Adrenal gland (tissue), 12 donors: ENCODE results near the gene MOGAT3. TPM values are rescaled to one million over a fixed set of nuclear protein-coding genes. Genes with fewer than 3 reads are reported as not detected.

ENCODE experiments used
- DNase-seq, 7 donors: peaks; one replicate each; pipeline ENCODE4 v3.0.0-alpha.2; 2019 to 2020
- H3K27ac ChIP-seq, 5 donors: fragments of 200-600 bp; sonication (generic) in 4 of 5; 1 replicate in 3 of 5; 2 replicates in 2 of 5; pipeline versions ENCODE4 v1.5.1 to v1.8.0; 2016 to 2020; ENCODE audit warnings: mild to moderate bottlenecking in 1 of 5
- H3K27me3 ChIP-seq: fragments of 200-600 bp; 2 replicates; pipeline ENCODE4 v1.8.0; 2021
- H3K36me3 ChIP-seq, 2 donors: fragments of 200-600 bp; replicated peaks in 1 of 2; 1 replicate in 1 of 2; 2 replicates in 1 of 2; pipeline versions ENCODE4 v1.5.1 to v1.8.0; 2018 to 2022
- H3K4me1 ChIP-seq, 2 donors: fragments of 200-600 bp; replicated peaks in 1 of 2; 1 replicate in 1 of 2; 2 replicates in 1 of 2; pipeline versions ENCODE4 v1.5.1 to v1.8.0; 2018 to 2021
- H3K4me3 ChIP-seq, 4 donors: fragments of 200-600 bp; sonication (generic) in 3 of 4; one replicate each; pipeline ENCODE4 v1.5.1; 2016 to 2018
- H3K9me3 ChIP-seq, 3 donors: fragments of 200-600 bp; sonication (generic) in 1 of 3; replicated peaks in 1 of 3; 1 replicate in 2 of 3; 2 replicates in 1 of 3; pipeline versions ENCODE4 v1.5.1 to v1.8.0; 2016 to 2021
- POLR2A ChIP-seq, 2 donors: fragments of 450-650 bp; IDR thresholded peaks; one replicate each; pipeline ENCODE4 v1.6.1; 2017; ENCODE audit warnings: antibody characterized with exemption in 2 of 2, mild to moderate bottlenecking in 2 of 2, moderate library complexity in 1 of 2
- WGBS, 4 donors: extraction: QIAGEN DNeasy Blood & Tissue Kit in 2 of 4; methylation state at CpG; one replicate each; pipeline versions ENCODE4 v1.1.5 to v1.1.7; 2013 to 2017; 5-methylcytosine and 5-hydroxymethylcytosine counted together
- intact Hi-C, 2 donors: fragments of 100-400 bp; cut with DNase I; formaldehyde crosslinking; loops; one replicate each; pipeline versions ENCODE4 v1.14.1 to v1.15.0; 2022 to 2023
- microRNA-seq, 3 donors: library from miRNA; unstranded; fragments of <30 nt; microRNA quantifications; one replicate each; pipeline ENCODE4, GENCODE V29; 2017 to 2020
- polyA plus RNA-seq, 3 donors: library from polyadenylated mRNA; stranded (reverse); fragments of 200-250 nt in 2 of 3; fragments of 350-450 nt in 1 of 3; fragmentation: Illumina TruSeq in 1 of 3; extraction: RNeasy Lipid Tissue Mini Kit (QIAGEN cat#74804) in 1 of 3; gene quantifications; one replicate each; pipeline ENCODE4 v1.2.3, GENCODE V29; 2013 to 2014
- small RNA-seq, 2 donors: library from RNA; depleted of rRNA; stranded (forward); fragments of <200 nt; gene quantifications; one replicate each; pipeline ENCODE3, GENCODE V24; 2016
- total RNA-seq, 9 donors: library from RNA; depleted of rRNA in 4 of 9; stranded (reverse); fragments of >200 nt in 4 of 9; fragments of 120-200 nt in 1 of 9; fragmentation: NEBNext Ultra II Directional in 1 of 9; extraction: Animal tissue kit (Norgen Biotek cat#: 25700) in 1 of 9; gene quantifications; one replicate each; pipeline versions ENCODE4 v1.1.0 to v1.2.4, GENCODE V29; 2013 to 2023
- TF ChIP-seq, protein P1 (sequence below), 6 experiments: fragments of 450-650 bp in 4 of 6; fragments of 200-600 bp in 2 of 6; sonication (generic) in 1 of 6; IDR thresholded peaks; 1 replicate in 5 of 6; 2 replicates in 1 of 6; pipeline versions ENCODE4 v1.5.1 to v1.8.0; 2016 to 2021; ENCODE audit warnings: antibody characterized with exemption in 6 of 6, mild to moderate bottlenecking in 2 of 6, moderate library complexity in 1 of 6
- donor health status: healthy with polysubstance abuse.
- donor health status: Bipolar disorder and iron deficiency.
- donor health status: DM: yes; HTN: yes; CAD: no.
- donor health status: DM: no; HTN: no; CAD: no.
- donor health status: DM: no; HTN: no; CAD: no.
- donor health status: DM: yes; HTN: yes; CAD: no.

Gene MOGAT3
- total and polyA plus RNA-seq, 12 donors = not detected

DNA sequence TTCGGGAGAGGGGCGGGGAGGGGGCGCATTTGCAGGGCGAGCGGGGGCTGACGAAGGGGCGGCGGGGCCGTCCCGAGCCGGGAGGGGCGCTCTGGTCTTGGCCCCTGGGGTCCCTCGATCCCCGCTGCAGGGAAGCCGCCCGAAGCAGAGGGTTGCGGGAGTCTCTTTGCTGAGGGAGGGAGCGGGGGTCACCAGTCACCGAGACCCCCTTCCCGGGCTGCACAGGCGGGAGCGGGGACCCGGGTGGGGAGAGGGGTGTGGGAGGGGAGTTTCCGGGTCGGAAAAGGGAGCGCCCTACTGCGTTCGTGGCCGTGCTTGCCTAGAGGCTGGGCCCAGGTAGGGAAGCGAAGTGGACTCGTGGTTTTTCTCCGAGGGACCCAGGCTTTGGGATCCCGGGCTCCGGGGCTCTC, 46.1 kb downstream of the MOGAT3 start:
- Histone ChIP-seq H3K27ac (peak overlapping the region in 1 of 5 donors; percentile 23), H3K4me3 (peak overlapping the region; percentile 30 to 90 (median 57)), H3K36me3 (peaks cover 0 to 20% of the 10 kb centered on the region in 2 donors), H3K9me3 (no peaks in the 10 kb centered on the region), H3K4me1 (peaks cover 0 to 10% of the 10 kb centered on the region in 2 donors), H3K27me3 (no peaks in the 10 kb centered on the region)
- 0% methylated on average over 4 to 34 of the region's 34 CpGs for WGBS, 4 donors
- TF ChIP-seq, protein P1, sequence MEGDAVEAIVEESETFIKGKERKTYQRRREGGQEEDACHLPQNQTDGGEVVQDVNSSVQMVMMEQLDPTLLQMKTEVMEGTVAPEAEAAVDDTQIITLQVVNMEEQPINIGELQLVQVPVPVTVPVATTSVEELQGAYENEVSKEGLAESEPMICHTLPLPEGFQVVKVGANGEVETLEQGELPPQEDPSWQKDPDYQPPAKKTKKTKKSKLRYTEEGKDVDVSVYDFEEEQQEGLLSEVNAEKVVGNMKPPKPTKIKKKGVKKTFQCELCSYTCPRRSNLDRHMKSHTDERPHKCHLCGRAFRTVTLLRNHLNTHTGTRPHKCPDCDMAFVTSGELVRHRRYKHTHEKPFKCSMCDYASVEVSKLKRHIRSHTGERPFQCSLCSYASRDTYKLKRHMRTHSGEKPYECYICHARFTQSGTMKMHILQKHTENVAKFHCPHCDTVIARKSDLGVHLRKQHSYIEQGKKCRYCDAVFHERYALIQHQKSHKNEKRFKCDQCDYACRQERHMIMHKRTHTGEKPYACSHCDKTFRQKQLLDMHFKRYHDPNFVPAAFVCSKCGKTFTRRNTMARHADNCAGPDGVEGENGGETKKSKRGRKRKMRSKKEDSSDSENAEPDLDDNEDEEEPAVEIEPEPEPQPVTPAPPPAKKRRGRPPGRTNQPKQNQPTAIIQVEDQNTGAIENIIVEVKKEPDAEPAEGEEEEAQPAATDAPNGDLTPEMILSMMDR (IDR thresholded peaks at IDR 0.05) = no peak
- TF ChIP-seq POLR2A (IDR thresholded peaks at IDR 0.05) = no peak
- DNase-seq = no peak
- intact Hi-C loops = no loop called here

DNA sequence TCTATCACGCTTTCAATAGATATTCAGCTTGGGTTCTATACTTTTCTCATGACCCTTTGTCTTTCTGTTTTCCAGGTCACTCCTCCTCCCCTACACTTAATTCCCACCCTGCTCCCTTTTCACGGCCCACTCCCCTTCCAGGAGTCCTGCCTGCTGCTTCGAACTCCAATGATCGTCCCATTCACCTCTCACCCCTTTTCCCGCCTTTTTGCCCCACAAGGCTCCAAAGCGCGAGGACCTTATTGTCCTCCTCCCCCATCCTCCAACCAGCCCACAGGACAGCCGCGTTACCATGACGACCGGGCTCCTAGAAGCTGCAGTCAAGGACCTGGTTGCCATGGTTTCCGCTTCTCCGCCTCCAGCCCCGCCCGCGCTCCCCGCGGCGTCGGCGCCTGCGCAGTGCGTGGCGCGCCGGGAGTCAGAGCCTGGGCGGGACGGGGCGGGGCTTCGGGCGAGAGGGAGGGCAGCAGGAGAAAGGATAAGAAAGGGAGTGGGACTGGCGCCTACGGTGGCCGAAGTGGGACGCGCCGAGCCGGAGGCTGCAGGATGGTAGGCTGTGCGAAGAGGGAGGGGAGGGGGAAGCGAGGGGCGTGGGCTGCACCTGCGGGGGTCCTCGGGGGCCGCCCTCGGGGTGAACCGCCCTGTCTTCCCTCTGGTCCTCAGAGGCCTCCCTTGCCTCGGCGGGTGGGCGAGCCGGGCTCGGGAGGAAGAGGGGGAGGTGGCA, 46.7 kb downstream of the MOGAT3 start, which contains the start of gene AP1S1:
Gene AP1S1, plus strand, starts transcription at position 508 of the 724 bp plus-strand sequence. Its CDS starts 39 bp downstream, at position 547.
- intact Hi-C loops = no loop called here
- H3K4me3 ChIP-seq = peak within 1 kb of the TSS; percentile 30 to 90 (median 57)
- TF ChIP-seq, protein P1 (IDR thresholded peaks at IDR 0.05) = no peak
- peak in 1 of 2 donors; percentile 22 for TF ChIP-seq POLR2A (IDR thresholded peaks at IDR 0.05)
- H3K9me3 ChIP-seq = no peaks in the 10 kb centered on the region
- 3 to 9% (median 4%) methylated on average over 11 to 51 of the region's 51 CpGs for WGBS, 4 donors
- peak; percentile 93 to 97 (median 96) for DNase-seq
- H3K27ac ChIP-seq = peak within 1 kb of the TSS in 1 of 5 donors; percentile 23
- peaks cover 0 to 10% of the 10 kb centered on the region in 2 donors for H3K4me1 ChIP-seq
- no peaks in the 10 kb centered on the region for H3K27me3 ChIP-seq
- peaks cover 0 to 17% of the 10 kb centered on the region in 2 donors for H3K36me3 ChIP-seq

DNA sequence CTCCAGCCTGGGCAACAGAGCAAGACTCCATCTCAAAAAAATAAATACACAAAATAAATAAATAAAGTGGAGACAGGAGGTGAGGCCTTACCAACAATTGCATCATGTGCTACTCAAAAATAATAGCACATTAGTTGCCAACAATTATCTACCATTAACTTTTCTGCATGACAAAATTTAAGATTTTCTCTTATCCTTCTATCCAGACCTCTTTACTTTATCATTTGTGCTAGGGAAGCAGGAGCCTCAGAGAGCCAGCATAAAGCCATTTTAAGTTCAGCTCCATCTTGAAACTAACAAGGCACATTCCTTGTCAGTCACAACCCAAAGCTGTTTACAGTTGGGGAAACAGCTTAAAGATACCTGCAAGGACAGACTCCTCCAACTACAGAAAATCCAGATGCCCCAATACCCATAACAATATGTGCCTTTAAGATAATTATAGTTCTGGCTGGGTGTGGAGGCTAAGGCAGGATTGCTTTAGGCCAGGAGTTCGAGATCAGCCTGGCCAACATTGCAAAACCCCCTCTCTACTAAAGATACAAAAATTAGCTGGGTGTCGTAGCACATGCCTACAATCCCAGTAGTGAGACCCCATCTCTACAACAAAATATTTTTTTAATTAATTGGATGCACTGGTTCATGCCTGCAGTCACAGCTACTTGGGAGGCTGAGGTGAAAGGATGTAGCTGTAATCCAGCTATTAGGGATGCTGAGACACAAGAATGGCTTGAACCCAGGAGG, 48.8 kb downstream of the MOGAT3 start:
- Histone ChIP-seq H3K27me3 (no peaks in the 10 kb centered on the region), H3K4me1 (peaks cover 0 to 10% of the 10 kb centered on the region in 2 donors), H3K27ac (no peak overlapping the region), H3K36me3 (peaks cover 0 to 3% of the 10 kb centered on the region in 2 donors), H3K4me3 (no peak overlapping the region), H3K9me3 (no peaks in the 10 kb centered on the region)
- no peak for TF ChIP-seq POLR2A (IDR thresholded peaks at IDR 0.05)
- TF ChIP-seq, protein P1 (IDR thresholded peaks at IDR 0.05) = no peak
- DNase-seq = no peak
- 80 to 93% (median 83%) methylated on average over 2 of the region's 2 CpGs for WGBS, 4 donors
- intact Hi-C loops = no loop called here

Small RNAs within 50 kb of the gene (microRNA-seq; reads per million reads assigned to microRNA genes)
- 0 reads per million in 3 donors for gene MIR4653

Small RNAs within 50 kb of the gene (small RNA-seq; reads per million reads assigned to genes)
- gene MIR4653 = 0 to 0.25 reads per million in 2 donors

Other genes starting within 250 kb of the MOGAT3 start
- gene MUC12, start 231.5 kb downstream of the MOGAT3 start, total RNA-seq = 1 to 10 TPM in 1 of 9 donors, under 1 TPM in 4, not detected in 4; 0.07 to 1.2 (median 0.55) TPM
- gene MUC12, start 231.5 kb downstream of the MOGAT3 start, polyA plus RNA-seq = 1 to 10 TPM in 2 of 3 donors, under 1 TPM in 1; 0.44 to 3.3 (median 3.0) TPM
- gene MUC17, start 181.0 kb downstream of the MOGAT3 start, total RNA-seq = not detected
- not detected for gene MUC17, start 181.0 kb downstream of the MOGAT3 start, polyA plus RNA-seq
- 10 to 100 TPM; 10.6 to 57.3 (median 29.5) TPM for gene TRIM56, start 115.6 kb downstream of the MOGAT3 start, total RNA-seq
- 10 to 100 TPM in 2 of 3 donors, 1 to 10 TPM in 1; 8.3 to 24.1 (median 16.3) TPM for gene TRIM56, start 115.6 kb downstream of the MOGAT3 start, polyA plus RNA-seq
- gene SERPINE1, start 73.9 kb downstream of the MOGAT3 start, total RNA-seq = 100 to 1,000 TPM in 1 of 9 donors, 10 to 100 TPM in 6, 1 to 10 TPM in 2; 4.8 to 118 (median 18.8) TPM
- gene SERPINE1, start 73.9 kb downstream of the MOGAT3 start, polyA plus RNA-seq = 10 to 100 TPM in 2 of 3 donors, 1 to 10 TPM in 1; 9.1 to 23.1 (median 23.0) TPM
- 100 to 1,000 TPM in 1 of 9 donors, 10 to 100 TPM in 8; 26.9 to 190 (median 45.8) TPM for gene AP1S1, start 46.6 kb downstream of the MOGAT3 start, total RNA-seq
- 10 to 100 TPM; 20.4 to 35.4 (median 30.0) TPM for gene AP1S1, start 46.6 kb downstream of the MOGAT3 start, polyA plus RNA-seq
- gene VGF, start 35.5 kb downstream of the MOGAT3 start, total RNA-seq = 10 to 100 TPM in 2 of 9 donors, 1 to 10 TPM in 3, under 1 TPM in 1, not detected in 3; 0.97 to 14.3 (median 3.3) TPM
- 10 to 100 TPM in 1 of 3 donors, 1 to 10 TPM in 2; 1.9 to 12.8 (median 4.6) TPM for gene VGF, start 35.5 kb downstream of the MOGAT3 start, polyA plus RNA-seq
- under 1 TPM in 1 of 9 donors, not detected in 8; 0.14 TPM for gene NAT16, start 20.7 kb downstream of the MOGAT3 start, total RNA-seq
- not detected for gene NAT16, start 20.7 kb downstream of the MOGAT3 start, polyA plus RNA-seq
- 10 to 100 TPM; 24.1 to 62.2 (median 50.8) TPM for gene PLOD3, start 16.5 kb upstream of the MOGAT3 start, total RNA-seq
- 10 to 100 TPM; 35.4 to 59.8 (median 54.4) TPM for gene PLOD3, start 16.5 kb upstream of the MOGAT3 start, polyA plus RNA-seq
- gene ZNHIT1, start 17.1 kb upstream of the MOGAT3 start, total RNA-seq = 100 to 1,000 TPM in 4 of 9 donors, 10 to 100 TPM in 5; 69.0 to 142 (median 95.7) TPM
- gene ZNHIT1, start 17.1 kb upstream of the MOGAT3 start, polyA plus RNA-seq = 100 to 1,000 TPM in 2 of 3 donors, 10 to 100 TPM in 1; 34.7 to 228 (median 177) TPM
- gene CLDN15, start 36.8 kb upstream of the MOGAT3 start, total RNA-seq = 1 to 10 TPM; 2.0 to 7.8 (median 3.6) TPM
- 10 to 100 TPM in 1 of 3 donors, 1 to 10 TPM in 1, under 1 TPM in 1; 0.70 to 10.9 (median 6.5) TPM for gene CLDN15, start 36.8 kb upstream of the MOGAT3 start, polyA plus RNA-seq
- 100 to 1,000 TPM; 216 to 439 (median 287) TPM for gene FIS1, start 44.0 kb upstream of the MOGAT3 start, total RNA-seq
- 100 to 1,000 TPM; 158 to 230 (median 168) TPM for gene FIS1, start 44.0 kb upstream of the MOGAT3 start, polyA plus RNA-seq
- gene IFT22, start 120.8 kb upstream of the MOGAT3 start, total RNA-seq = 10 to 100 TPM; 22.5 to 72.2 (median 34.7) TPM
- 10 to 100 TPM; 14.7 to 40.9 (median 22.5) TPM for gene IFT22, start 120.8 kb upstream of the MOGAT3 start, polyA plus RNA-seq
- 10 to 100 TPM in 2 of 9 donors, 1 to 10 TPM in 7; 1.8 to 18.8 (median 5.0) TPM for gene COL26A1, start 161.8 kb upstream of the MOGAT3 start, total RNA-seq
- 10 to 100 TPM in 1 of 3 donors, 1 to 10 TPM in 1, under 1 TPM in 1; 0.64 to 15.0 (median 3.4) TPM for gene COL26A1, start 161.8 kb upstream of the MOGAT3 start, polyA plus RNA-seq